HG03175 (cell line): ENCODE data around the gene ADAMTS1.

ENCODE experiments used
- ATAC-seq: cut with Tn5 transposase; IDR thresholded peaks from one replicate; pipeline ENCODE4 v1.9.1; 2021; ENCODE audit warnings: mild to moderate bottlenecking, moderate library complexity; ENCODE audit not compliant: unreplicated experiment

The ADAMTS1 gene

DNA sequence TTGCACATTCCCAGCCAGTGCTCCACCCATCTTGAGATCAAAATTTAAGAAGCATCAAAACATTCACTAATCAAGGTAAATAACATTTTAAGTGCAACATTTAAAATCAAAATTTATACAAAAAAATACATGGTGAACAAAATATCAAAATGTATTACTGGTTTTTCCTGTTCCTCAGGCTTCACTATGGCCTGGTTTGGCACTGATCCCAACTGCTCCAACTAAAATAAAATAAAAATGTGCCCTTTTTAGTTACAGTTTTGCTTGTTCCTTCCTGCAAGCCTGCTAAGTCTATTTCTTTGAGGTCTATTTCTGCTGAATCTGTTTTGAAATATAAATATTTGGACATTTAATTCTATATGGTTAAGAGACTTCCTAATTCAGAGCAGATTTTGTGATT is 54.9 kb downstream of the ADAMTS1 start:
- ATAC-seq = no peak

DNA sequence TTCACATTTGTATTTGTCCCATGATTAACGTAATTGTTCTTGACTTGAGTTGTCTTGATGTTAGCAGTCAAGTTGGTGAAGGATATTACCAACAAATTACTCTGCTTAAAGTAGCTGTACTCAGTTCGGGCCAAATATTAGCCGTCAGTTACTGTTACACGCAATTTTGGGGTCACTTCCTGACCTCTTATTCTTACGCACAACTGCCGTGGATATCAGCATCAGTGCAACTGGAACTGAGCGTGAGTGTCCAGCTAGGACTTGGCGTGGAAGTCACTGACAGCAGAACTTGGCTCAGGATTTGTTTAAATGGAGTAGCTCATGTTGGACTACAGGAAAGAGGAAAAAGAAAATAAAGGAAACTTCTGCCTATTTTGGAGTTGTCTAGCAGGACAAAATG is 56.4 kb downstream of the ADAMTS1 start:
- no peak for ATAC-seq
